Measurements from ENCODE around the gene TYMS. TPM values are rescaled to one million over a fixed set of nuclear protein-coding genes. Genes with fewer than 3 reads are reported as not detected.
"Not testable (repeated sequence)": the region's sequence is repeated elsewhere in the genome, so short reads cannot be mapped to it uniquely, and the experiment has no call there.

The TYMS gene
- total RNA-seq, 4 donors from 2014 or later = 0.50 to 6.4 (median 0.65) TPM; not detected in 1

- TF ChIP-seq CTCF (IDR thresholded peaks at IDR 0.05) = no peak
- DNase-seq (ENCODE audit: low spot score) = no peak
- no peak for ATAC-seq (ENCODE audit: low FRiP score)
Observed at GRCh38 chr18:679516-679915, 22.1 kb downstream of the TYMS start.

GRCh38 chr18:680392-680791 lies 22.9 kb downstream of the TYMS start:
- no peak for ATAC-seq (ENCODE audit: low FRiP score)
- no peak for TF ChIP-seq CTCF (IDR thresholded peaks at IDR 0.05)
- no peak for DNase-seq (ENCODE audit: low spot score)

GRCh38 chr18:681985-682384 lies 24.5 kb downstream of the TYMS start:
- ATAC-seq (ENCODE audit: low FRiP score) (no peak), DNase-seq (ENCODE audit: low spot score) (no peak)
- no peak for TF ChIP-seq CTCF (IDR thresholded peaks at IDR 0.05)

- not testable (repeated sequence) for DNase-seq (ENCODE audit: low spot score)
Observed at GRCh38 chr18:682416-682815, 25.0 kb downstream of the TYMS start.

GRCh38 chr18:682833-683232 lies 25.4 kb downstream of the TYMS start:
- no peak for TF ChIP-seq CTCF (IDR thresholded peaks at IDR 0.05)
- ATAC-seq (ENCODE audit: low FRiP score) (no peak), DNase-seq (ENCODE audit: low spot score) (no peak)

More at GRCh38 chr18:682416-682815, 25.0 kb downstream of the TYMS start:
- not testable (repeated sequence) for ATAC-seq (ENCODE audit: low FRiP score)

- DNase-seq (ENCODE audit: low spot score) (no peak), ATAC-seq (ENCODE audit: low FRiP score) (no peak)
- TF ChIP-seq CTCF (IDR thresholded peaks at IDR 0.05) = no peak
Observed at GRCh38 chr18:683531-683930, 26.1 kb downstream of the TYMS start.

- no peak for ATAC-seq (ENCODE audit: low FRiP score)
- no peak for DNase-seq (ENCODE audit: low spot score)
- TF ChIP-seq CTCF (IDR thresholded peaks at IDR 0.05) = no peak
Observed at GRCh38 chr18:685438-685837, 28.0 kb downstream of the TYMS start.

Measured in omental fat pad (tissue), 4 donors.